GM19351 (cell line): Measurements from ENCODE around the gene SLC2A9.

Experiments
- ATAC-seq: cut with Tn5 transposase; IDR thresholded peaks from one replicate; pipeline ENCODE4 v1.9.1; 2021; ENCODE audit warnings: mild to moderate bottlenecking, moderate library complexity; ENCODE audit not compliant: unreplicated experiment

The SLC2A9 gene

GRCh38 chr4:10020871-10021652, at the start of gene SLC2A9:
SLC2A9 (minus strand) TSS chr4:10021497; CDS start chr4:10021429, 68 bp downstream.
- no peak for ATAC-seq

DNA sequence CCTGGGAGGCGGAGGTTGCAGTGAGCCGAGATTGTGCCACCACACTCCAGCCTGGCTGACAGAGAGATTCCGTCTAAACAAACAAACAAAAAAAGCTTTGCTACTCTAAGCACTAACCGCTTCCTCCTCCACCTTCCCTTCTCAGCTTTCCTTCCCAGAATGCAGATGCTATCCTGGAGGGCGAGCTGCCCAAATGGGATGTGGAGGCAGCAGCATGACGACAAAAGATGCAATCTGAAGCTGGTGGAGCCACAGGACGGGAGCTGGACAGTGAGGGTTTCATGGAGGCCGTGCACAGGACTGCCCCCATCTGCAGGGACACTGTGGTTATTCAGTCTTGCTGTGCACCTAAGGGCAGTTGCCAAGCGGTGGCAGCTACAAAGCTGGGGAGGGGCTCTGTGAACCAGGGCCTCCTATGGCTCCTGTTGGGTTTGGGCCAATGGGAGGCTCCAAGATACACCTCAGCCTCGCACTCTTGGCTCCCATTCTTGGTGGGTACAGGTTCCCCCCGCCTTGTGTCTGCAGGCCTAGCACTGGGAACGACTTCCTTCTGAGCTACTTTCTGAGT, 47.9 kb upstream of the SLC2A9 start:
- ATAC-seq: no peak

DNA sequence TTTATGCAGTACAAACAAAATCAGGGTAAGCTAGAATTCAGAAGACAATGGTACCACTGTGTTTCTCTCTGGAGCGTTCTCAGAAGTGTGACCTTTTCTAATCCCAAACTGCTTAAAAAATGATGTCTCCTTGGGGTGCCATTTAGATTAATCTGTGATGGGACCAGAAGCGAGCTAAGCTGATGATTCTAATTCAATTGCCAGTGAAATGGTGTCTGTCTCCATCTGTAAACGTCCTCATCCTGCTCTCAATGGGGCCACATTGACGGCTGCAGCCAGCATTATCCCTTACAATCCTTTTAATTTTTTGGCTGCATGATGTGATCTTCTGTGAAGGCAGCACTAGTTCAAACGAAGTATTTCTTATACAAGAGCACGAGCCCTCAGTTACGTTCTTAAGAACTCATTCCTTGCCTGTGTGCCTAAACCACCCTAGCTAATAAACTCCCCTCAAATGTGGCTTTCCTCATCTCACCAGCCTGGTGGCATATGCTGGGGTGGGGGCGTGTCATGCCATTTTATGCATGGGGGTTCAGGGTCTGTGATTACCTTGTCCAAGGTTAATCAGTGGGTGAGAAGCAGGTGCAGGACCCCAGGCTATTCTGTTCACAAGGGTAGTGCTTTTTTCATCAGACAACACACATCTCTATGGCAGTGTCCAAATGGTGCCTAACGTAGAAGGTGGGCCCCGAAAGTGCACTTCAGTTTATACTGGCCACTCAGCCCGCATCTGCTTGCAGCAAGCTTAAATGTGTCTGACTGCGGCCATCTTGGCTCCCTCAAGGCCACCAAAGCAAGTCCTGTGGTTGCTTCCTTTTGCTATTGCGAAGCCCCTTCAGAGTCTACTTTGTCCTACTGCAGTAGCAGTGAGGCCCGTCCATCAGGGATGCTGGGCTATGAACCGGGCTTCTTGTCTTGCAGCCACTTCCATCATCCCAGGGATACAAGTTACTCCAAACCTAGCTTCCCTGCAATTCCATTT, 45.7 kb upstream of the SLC2A9 start:
- ATAC-seq: no peak

- ATAC-seq: no peak
Measured at GRCh38 chr4:10066206-10066605, 44.9 kb upstream of the SLC2A9 start.

DNA sequence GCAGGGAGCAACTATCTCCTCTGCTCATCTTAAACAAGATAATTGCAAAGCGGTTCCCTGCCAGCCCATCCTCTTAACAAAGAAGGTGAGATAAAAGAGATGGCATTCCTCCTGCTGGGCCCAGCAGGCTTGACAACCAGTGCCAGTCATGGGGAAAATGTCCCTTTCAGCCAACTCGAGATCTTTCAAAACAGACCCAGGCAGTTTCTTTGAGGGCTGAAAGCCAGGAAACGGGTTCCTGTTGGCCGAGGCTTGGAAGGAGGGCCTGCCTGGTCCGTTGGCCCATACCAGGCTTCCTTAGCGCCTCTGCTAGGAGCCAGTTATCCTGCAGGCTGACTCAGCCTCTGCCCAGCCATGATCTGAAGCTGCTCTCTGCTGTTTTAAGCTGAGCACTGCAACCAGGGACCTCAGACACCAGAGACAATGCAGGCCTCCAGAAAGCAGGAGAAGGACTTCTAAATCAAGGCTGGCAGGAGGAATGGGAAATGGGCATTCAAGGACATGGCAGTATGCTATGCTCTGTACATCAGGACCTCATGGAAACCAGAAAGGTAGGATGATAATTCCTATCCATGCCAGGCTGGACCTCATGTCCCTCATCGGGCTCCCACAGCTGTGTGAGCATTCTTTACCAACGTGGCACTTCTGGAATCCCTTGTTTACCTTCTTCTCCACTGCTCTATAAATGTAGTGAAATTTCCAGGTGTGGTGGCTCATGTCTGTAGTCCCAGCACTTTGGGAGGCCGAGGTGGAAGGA, 42.4 kb upstream of the SLC2A9 start:
- ATAC-seq: no peak

GRCh38 chr4:10061650-10062415, 40.5 kb upstream of the SLC2A9 start:
- no peak for ATAC-seq

DNA sequence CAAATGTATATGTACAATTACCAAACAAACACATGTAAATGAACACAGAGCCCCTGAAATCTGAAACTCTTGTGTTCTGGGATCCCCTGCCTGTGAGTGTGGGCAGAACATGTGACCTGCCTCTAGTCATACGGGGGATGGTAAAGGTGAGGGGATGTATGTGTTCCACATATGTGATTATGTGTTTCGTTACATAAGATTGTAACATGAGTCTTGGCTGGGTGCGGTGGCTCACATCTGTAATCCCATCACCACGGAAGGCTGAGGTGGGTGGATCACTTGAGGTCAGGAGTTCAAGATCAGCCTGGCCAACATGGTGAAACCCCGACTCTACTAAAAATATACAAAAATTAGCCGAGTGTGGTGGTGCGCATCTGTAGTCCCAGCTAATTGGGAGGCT, 37.1 kb upstream of the SLC2A9 start:
- ATAC-seq: no peak

- ATAC-seq: no peak
Measured at GRCh38 chr4:10057023-10057395, 35.7 kb upstream of the SLC2A9 start.

DNA sequence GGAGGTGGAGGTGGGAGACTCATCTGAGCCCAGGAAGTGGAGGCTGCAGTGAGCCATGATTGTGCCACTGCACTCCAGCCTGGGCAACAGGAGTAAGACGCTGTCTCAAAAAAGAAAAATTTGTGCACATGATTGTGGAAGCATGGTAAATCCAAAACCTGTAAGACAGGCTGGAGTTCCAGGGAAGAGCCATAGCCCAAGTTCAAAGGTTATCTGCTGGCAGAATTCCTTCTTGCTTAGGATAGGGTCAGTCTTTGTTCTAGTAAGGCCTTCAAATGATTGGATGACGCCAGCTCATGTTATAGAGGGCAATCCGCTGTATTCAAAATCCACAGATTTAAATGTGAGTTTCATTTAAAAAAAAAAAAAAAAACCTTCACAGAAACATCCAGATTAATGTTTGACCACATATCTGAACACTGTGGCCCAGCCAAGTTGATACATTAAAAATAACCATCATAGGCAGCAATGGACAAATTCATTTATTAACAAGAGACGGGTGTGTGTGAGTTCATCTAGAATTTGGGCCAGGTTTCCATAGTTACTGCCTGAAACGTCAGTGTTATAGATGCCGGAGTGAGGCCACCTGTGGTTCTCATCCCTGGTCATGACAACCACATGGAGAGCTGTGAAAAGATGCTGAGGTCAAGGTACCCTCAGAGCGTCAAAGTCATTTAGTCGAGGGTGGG, 35.2 kb upstream of the SLC2A9 start:
- ATAC-seq: no peak

DNA sequence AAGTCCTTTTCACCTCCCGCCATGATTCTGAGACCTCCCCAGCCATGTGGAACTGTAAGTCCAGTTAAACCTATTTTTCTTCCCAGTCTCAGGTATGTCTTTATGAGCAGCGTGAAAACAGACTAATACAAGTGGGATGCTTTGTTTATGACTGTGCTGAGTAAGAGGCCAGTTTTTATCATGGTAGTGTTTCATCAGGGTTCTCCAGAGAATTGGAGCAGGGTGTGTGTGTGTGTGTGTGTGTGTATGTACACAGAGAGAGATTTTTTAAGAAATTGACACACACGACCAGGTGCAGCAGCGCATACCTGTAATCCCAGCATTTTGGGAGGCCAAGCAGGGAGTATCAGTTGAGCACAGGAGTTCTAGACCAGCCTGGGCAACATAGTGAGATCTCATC, 34.6 kb upstream of the SLC2A9 start:
- no peak for ATAC-seq

- ATAC-seq: no peak
Measured at GRCh38 chr4:10054571-10055041, 33.3 kb upstream of the SLC2A9 start.

GRCh38 chr4:10053635-10054453, 32.5 kb upstream of the SLC2A9 start:
- ATAC-seq: no peak

DNA sequence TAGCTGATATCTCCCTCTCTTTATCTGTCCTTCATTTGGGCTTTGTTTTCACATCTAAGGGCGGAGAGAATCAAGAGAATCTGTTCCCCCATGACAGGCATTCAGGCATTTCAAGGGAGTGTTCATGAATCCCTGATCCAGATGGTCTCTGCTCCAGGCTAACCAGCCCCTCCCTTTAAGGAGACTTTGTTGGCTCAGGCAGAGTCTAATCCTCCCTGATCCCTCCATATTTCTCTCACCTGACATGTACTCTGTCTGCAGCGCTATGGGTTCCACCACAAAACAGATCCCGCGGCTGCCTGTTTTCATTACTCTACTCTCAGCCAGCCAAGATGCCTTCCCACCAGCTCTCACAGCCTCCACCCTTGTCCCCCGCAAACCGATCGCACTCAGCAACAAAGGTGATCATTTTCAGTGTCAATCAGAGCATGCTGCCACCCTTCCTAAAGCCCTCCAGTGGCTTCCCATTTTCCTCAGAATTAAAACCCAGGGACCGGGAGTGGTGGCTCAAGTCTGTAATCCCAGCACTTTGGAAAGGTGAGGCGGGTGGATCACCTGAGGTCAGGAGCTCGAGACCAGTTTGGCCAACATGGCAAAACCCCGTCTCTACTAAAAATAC, 30.3 kb upstream of the SLC2A9 start:
- no peak for ATAC-seq

DNA sequence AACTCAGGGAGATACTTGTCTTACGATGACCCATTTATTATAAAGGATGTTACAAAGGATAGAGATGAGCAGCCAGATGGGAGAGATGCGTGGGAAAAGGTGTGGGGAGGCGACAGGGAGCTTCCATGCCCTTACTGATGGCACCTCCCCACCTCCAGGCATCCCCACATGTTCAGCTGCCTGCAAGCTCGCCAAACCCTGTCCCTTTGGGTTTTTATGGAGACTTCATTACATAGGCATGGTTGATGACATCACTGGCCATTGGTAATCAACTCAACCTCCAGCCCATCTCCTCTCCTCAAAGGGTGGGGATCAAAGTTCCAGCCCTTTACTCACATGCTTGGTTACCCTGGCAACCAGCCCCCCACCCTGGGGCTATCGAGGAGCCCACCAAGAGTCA, 29.4 kb upstream of the SLC2A9 start:
- no peak for ATAC-seq

DNA sequence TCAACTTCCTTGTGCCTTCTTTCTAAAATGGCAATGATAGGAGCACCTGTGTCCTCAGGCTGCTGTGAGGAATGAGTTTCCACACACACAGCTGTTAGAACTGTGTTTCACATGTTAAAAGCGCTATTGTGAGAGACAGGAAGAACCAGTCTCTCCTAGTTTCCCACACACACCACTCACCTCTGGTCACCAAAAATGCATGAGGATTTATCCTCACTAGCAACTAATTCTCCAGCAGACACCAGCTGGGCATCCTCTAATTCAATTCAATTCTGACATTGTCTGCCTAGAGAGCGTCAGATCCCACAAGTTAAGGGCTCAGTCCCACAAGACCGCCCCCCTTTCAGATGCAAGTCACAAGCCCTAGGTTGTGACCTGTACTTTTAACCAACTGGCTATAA, 29.0 kb upstream of the SLC2A9 start:
- no peak for ATAC-seq

GRCh38 chr4:10048941-10049697, 27.8 kb upstream of the SLC2A9 start:
- ATAC-seq: no peak

- ATAC-seq: no peak
Measured at GRCh38 chr4:10047967-10048366, 26.7 kb upstream of the SLC2A9 start.
